Purkinje cell (primary cell): ENCODE data around the gene DMXL1. TPM values are rescaled to one million over a fixed set of nuclear protein-coding genes. Genes with fewer than 3 reads are reported as not detected.

Experiments used
- polyA plus RNA-seq: library from polyadenylated mRNA; unstranded; fragments of >200 nt; fragmentation: Nextera tagmentation; gene quantifications from 2 replicates; pipeline ENCODE4 v1.2.1, GENCODE V29; 2014

Gene DMXL1
- 60.1 and 63.6 TPM in 2 replicates for polyA plus RNA-seq

DNA sequence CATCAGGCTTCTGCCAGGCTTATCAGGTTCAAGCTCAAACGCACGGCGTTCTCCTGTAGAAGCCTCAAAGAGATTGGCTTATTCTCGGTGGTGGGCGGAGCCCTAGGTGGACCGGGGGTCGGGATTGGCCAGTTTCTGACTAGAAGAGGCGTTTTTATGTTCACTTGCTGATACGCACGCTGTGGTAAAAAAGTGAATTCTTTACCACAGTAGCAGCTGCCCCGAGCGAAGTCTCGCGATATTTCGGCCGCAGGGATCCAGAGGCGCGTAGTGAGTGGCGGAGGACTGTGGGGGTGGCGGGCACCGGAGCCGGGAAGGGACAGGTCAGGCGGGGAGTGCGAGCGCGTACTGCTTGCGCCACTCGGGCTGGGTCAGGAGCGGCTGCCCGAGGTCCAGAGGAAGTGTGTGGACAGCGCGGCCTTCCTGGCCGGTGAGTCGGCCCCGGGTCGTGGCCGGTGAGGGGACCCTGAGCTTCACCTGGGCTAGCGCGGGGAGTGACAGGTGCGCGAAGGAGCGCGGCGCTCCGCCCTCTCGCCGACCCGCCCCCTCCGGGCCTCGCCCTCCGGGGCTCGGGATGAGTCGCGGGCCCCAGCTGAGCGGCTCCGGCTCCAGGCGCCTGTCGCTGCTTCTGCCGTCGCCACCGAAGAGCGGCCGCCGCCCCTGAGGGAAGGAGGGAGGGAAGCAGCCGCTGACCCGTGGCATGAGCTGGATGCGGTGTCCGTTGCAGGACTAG, at the start of gene DMXL1:
DMXL1 (plus strand) TSS at position 260 of the 733 bp plus-strand sequence. CDS start 483 bp downstream, outside the sequence.

Other genes with a start within 250 kb of the DMXL1 start
- 2.0 and 5.5 TPM in 2 replicates for gene DTWD2, start 82.5 kb upstream of the DMXL1 start, polyA plus RNA-seq